Stimulated activated CD4-positive, alpha-beta T cell treated with anti-CD3 and anti-CD28 coated beads, Interleukin-15, amount 100 ng/mL, for 1 hour (primary cell): ENCODE results near the gene ACER3.

Experiments
- DNase-seq, 2 donors: peaks; one replicate each; pipeline ENCODE4 v3.0.0-alpha.2; 2020; ENCODE audit warnings: low read depth in 1 of 2, low spot score in 1 of 2

ACER3 gene

DNA sequence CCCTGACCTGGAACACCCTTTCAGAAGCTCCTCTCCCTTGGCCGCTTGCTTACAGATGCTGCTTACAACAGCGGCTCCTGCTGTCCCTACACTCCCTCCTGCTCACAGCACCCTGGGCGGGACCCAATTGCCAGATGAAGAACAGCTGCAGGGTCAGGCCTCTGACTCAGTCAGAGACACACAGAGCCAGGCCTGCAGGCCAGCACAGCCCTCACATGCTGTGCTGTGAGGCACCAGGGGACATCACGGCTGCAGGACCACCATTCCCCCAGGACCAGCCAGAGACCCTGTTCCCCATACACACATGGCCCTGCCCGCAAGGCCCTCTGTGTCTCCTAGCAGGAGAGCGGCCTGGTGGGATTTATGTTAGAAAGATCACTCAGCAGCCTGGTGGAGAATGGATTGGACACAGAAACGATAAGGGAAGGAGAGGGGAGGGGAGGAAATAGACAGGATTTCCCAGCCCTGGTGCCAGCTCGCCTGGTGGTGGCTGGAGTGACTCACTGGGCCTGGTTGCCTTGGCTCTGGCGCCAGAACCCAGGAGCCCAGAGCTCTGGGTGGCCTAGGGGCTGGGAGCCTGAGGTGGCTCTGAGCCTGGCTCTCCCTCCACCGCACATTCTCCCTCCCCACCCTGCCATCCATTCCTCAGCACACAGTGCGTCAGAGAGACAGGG, 212.7 kb downstream of the ACER3 start:
- DNase-seq: no peak

DNA sequence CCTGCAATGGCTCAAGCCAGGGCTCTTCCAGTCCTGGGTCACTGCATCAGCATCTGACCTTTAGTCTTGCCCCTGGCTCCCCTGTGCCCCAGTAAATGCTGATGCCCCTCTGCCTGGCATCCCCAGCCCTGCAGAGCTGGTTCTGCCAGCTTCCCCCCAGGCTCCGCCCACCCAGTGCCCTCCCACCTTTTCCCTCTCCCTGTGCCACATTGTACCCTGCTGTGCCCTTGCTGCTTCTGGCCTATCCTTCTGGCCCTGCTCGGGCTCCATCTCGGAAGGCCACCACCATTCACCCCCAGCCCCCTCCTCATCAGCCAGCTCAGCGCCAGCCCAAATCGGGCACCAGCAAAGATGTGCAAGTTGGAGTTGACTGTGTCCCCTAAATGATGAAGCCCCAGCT, 213.5 kb downstream of the ACER3 start:
- no peak for DNase-seq

DNA sequence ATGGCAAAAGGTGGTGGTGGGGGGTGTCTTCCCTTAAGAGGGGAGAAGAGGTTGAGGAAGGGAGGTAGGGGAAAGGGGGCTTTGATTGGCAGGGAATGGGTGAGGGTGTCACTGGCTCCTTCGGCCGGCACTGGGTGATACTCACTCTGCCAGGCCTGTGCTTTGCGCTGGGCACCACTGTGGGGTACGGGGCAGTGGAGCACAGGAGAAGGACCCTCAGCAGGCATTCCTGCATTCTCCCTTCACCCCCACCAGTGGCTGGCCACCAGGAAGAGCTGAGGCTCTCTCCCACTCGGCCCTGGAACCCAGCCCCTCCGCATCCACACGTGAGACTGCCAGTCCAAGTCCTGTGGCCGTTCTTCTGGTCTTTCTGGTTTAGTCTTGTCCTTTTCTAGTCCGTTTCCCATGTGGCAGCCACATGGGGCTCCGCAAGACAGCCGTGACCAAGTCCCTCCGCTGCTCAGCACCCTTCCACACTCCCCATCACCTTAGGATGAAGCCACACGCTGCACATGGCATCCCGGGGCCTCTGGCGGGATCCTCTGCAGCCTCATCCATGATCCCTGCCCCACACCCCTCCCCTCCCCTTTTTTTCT, 214.0 kb downstream of the ACER3 start:
- no peak for DNase-seq

- DNase-seq: no peak
Measured at GRCh38 chr11:77075425-77075905, 214.7 kb downstream of the ACER3 start.
